ENCODE results near the gene TNIP2. TPM values are rescaled to one million over a fixed set of nuclear protein-coding genes. Genes with fewer than 3 reads are reported as not detected.
"Not testable (repeated sequence)": the region's sequence is repeated elsewhere in the genome, so short reads cannot be mapped to it uniquely, and the experiment has no call there.

TNIP2 gene
- total RNA-seq, 6 donors from 2014 or later: 39.4 to 87.1 (median 60.1) TPM

- WGBS, 2 donors: 87 to 90% methylated on average over 13 to 21 of the region's 21 CpGs
- Histone ChIP-seq H3K9me3 (no peaks in the 10 kb centered on the region), H3K27ac (peak overlapping the region in 1 of 4 donors; percentile 17), H3K27me3 (no peaks in the 10 kb centered on the region), H3K36me3 (peaks cover 10 to 67% (median 57%) of the 10 kb centered on the region in 4 donors), H3K4me3 (no peak overlapping the region), H3K4me1 (peaks cover 13 to 20% (median 18%) of the 10 kb centered on the region in 4 donors)
- TF ChIP-seq EP300 (IDR thresholded peaks at IDR 0.05) (no peak), POLR2AphosphoS5 (IDR thresholded peaks at IDR 0.05) (no peak), CTCF (IDR thresholded peaks at IDR 0.05) (no peak), POLR2A (IDR thresholded peaks at IDR 0.05) (no peak)
- no peak for DNase-seq
- ATAC-seq (ENCODE audit: low FRiP score in 2 of 2): no peak
These were observed 12.4 kb downstream of the TNIP2 start for GRCh38 chr4:2743518-2744445.

GRCh38 chr4:2742823-2743517, 13.2 kb downstream of the TNIP2 start:
- peak in 1 of 2 donors; percentile 54 for DNase-seq
- H3K9me3 ChIP-seq: no peaks in the 10 kb centered on the region
- 89 to 100% methylated on average over 1 to 5 of the region's 6 CpGs for WGBS, 2 donors
- no peak overlapping the region for H3K4me3 ChIP-seq
- peaks cover 13 to 20% (median 18%) of the 10 kb centered on the region in 4 donors for H3K4me1 ChIP-seq
- ATAC-seq (ENCODE audit: low FRiP score in 2 of 2): no peak
- H3K36me3 ChIP-seq: peaks cover 10 to 67% (median 57%) of the 10 kb centered on the region in 4 donors
- TF ChIP-seq EP300 (IDR thresholded peaks at IDR 0.05) (no peak), POLR2A (IDR thresholded peaks at IDR 0.05) (no peak), POLR2AphosphoS5 (IDR thresholded peaks at IDR 0.05) (no peak), CTCF (IDR thresholded peaks at IDR 0.05) (no peak)
- H3K27me3 ChIP-seq: no peaks in the 10 kb centered on the region
- no peak overlapping the region for H3K27ac ChIP-seq

- ATAC-seq (ENCODE audit: low FRiP score in 2 of 2): no peak
- WGBS, 2 donors: 96 to 97% methylated on average over 9 to 21 of the region's 27 CpGs
- peaks cover 5 to 59% (median 51%) of the 10 kb centered on the region in 4 donors for H3K36me3 ChIP-seq
- H3K4me1 ChIP-seq: peaks cover 13 to 15% (median 15%) of the 10 kb centered on the region in 4 donors
- no peaks in the 10 kb centered on the region for H3K27me3 ChIP-seq
- no peak overlapping the region for H3K4me3 ChIP-seq
- H3K9me3 ChIP-seq: no peaks in the 10 kb centered on the region
- H3K27ac ChIP-seq: no peak overlapping the region
- no peak for TF ChIP-seq CTCF (IDR thresholded peaks at IDR 0.05)
- peak in 1 of 2 donors; percentile 54 for DNase-seq
These were observed 13.9 kb downstream of the TNIP2 start for GRCh38 chr4:2742081-2742822.

DNA sequence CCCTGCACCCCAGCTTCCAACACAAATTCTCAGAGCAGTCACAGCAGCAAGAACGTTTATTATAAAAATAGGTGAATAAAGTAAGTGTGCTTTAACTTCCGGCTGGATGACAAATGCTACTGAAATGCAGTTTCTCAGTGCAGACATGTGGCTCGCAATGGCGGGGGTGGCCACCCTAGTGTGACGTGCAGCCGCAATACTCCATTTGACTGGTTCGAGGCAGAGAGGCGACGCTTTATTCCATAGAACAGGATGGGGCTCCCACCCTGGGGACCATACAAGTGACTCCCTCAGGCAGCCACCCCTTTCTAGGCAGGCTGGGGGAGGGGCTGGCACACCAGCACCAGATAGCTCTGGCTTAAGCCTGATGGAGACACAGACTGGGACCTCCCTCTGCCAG, 14.5 kb downstream of the TNIP2 start:
- peaks cover 0 to under 1% (median 0%) of the 10 kb centered on the region in 4 donors for H3K9me3 ChIP-seq
- DNase-seq (no peak), ATAC-seq (ENCODE audit: low FRiP score in 2 of 2) (no peak)
- TF ChIP-seq POLR2A (IDR thresholded peaks at IDR 0.05): no peak
- no peak for TF ChIP-seq EP300 (IDR thresholded peaks at IDR 0.05)
- TF ChIP-seq CTCF (IDR thresholded peaks at IDR 0.05): no peak
- TF ChIP-seq POLR2AphosphoS5 (IDR thresholded peaks at IDR 0.05): no peak
- peaks cover 0 to 53% (median 45%) of the 10 kb centered on the region in 4 donors for H3K36me3 ChIP-seq
- WGBS, 2 donors: 91 to 93% methylated on average over 9 of the region's 9 CpGs
- H3K4me3 ChIP-seq: no peak overlapping the region
- H3K27ac ChIP-seq: no peak overlapping the region
- H3K27me3 ChIP-seq: no peaks in the 10 kb centered on the region
- H3K4me1 ChIP-seq: peaks cover 7 to 9% (median 8%) of the 10 kb centered on the region in 4 donors

GRCh38 chr4:2738296-2738695, 17.8 kb downstream of the TNIP2 start:
- H3K27ac ChIP-seq; H3K9me3 ChIP-seq; H3K4me1 ChIP-seq; H3K4me3 ChIP-seq; DNase-seq; ATAC-seq (ENCODE audit: low FRiP score in 2 of 2); H3K27me3 ChIP-seq: not testable (repeated sequence)
- 97 to 100% methylated on average over 2 of the region's 2 CpGs for WGBS, 2 donors
- H3K36me3 ChIP-seq: peaks cover 0 to 28% (median 23%) of the 10 kb centered on the region in 4 donors

Data from upper lobe of left lung (tissue), 6 donors.